TTC549 (cell line): Measurements from ENCODE around the gene EGFL7.
"Not testable (repeated sequence)": the region's sequence is repeated elsewhere in the genome, so short reads cannot be mapped to it uniquely, and the experiment has no call there.

ENCODE experiments used
- FAIRE-seq: peaks from 2 replicates; lab custom pipeline; 2012; peaks lifted over from hg19 to GRCh38; lab: Jason Lieb, UNC

The EGFL7 gene

GRCh38 chr9:136624184-136624951, 38.3 kb upstream of the EGFL7 start:
- no peak for FAIRE-seq

DNA sequence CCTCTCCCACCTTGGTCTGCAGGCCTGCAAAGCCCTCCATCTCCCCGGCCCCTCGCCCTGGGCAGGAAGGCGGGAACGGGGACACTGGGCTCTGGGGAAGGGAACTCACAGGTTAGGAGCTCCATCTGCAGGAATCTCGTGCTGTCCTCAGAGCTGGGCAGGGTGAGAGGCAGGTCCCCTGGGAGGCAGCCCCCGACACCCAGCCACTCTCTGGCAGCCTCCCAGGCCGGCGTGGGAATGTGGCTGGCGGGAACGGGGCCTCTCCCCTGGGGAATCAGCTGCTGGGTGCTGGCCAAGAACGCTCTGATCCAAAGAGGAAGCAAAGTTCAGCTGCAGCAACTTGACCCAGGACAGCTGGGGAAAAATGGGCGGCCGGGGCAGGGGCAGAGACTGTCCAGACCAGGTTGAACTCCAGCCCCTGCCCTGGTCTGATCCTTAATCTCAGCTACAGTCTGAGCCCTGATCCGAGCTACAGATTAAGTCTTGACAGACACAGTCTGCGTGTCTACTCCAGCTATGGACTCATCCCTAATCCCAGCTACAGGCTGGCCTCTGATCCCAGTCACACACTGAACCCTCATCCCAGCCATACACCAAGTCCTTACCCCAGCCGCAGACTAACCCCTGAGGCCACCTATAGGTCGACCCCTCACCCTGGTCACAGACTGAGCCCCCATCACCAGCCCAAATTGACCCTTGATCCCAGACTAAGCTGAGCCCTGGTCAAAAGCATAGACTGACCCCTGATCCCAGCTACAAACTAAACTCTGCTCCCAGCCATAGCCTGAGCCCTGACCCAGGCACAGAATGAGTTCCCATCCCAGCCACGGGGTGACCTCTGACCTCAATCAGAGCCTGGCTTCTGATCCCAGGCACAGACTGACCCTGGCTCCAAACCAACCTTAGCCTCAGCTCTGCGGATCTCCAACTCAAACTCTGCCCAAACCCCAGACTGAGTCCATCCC, 37.3 kb upstream of the EGFL7 start:
- no peak for FAIRE-seq

DNA sequence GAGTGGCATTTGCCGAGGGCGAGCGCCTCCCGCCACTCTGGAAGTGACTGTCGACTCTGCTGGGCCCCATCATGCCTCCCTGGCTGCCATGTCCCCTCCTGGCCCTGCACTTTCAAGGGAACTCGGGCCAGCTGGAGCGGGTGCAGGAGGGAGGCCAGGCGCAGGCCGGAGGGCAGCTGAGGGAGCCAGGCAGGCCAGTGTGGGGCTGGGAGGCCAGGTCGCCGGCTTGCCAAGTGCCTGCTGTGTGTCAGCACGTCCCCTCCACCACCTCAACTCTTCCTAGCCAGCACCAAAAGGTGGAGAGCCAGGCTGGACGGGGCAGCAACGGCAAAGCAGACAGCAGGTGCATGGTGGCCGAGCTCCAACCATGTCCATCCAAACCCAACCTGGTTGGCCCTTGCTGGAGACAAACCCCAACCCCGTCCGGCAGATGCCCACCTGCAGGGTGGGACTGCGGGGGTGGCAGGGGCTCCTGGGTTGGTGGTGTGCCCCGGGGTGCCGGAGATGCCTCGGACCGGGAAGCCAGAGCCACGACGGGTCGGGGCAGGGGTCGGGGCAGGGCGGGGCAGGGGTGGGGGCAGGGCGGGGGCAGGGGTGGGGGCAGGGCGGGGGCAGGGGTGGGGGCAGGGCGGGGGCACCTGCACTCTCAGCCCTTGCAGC, 36.5 kb upstream of the EGFL7 start:
- no peak for FAIRE-seq

GRCh38 chr9:136626740-136627642, 35.7 kb upstream of the EGFL7 start:
- FAIRE-seq = no peak

GRCh38 chr9:136627703-136628102, 35.0 kb upstream of the EGFL7 start:
- no peak for FAIRE-seq

GRCh38 chr9:136628268-136628667, 34.4 kb upstream of the EGFL7 start:
- no peak for FAIRE-seq

DNA sequence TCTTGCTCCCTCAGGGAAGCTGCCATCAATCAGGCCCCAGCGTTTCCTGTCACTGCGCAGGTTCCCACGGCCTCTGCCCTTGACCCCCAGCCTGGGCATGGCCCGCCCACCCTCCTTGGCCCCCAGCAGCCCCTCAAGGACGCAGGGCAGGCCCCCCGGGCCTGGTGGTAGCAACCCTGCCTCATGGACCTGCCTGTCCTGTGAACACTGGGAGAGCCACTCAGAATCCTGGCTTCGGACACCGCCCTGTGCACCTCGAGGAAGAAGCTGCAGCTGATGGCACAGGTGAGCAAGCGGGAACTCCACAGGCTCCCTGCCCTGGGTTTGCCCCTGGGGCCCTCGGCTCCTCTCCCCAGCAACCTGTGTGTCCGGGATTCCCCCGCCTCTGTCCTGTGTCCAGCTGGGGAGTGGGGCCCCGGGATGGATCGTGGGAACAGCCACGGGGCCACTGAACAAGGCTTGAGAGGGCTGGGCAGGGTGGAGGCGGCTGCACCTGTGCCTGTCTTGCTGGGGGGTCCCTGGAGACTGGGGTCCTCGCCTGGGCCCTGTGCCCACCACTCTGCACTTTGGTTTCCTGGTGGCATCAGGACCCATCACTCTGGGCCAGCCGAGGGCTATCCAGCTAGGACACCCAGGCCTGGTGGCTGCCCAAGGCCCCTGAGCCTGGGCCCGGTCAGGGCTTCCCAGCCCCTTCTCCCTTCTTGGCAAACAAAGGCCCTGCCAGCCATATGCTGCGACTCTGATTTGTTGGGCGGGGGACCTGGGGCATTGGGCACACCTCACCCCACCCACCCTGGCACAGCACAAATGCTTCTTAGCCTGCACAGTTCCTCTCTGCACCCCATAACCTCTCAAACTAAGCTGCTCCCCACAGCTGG, 33.5 kb upstream of the EGFL7 start:
- FAIRE-seq = no peak

DNA sequence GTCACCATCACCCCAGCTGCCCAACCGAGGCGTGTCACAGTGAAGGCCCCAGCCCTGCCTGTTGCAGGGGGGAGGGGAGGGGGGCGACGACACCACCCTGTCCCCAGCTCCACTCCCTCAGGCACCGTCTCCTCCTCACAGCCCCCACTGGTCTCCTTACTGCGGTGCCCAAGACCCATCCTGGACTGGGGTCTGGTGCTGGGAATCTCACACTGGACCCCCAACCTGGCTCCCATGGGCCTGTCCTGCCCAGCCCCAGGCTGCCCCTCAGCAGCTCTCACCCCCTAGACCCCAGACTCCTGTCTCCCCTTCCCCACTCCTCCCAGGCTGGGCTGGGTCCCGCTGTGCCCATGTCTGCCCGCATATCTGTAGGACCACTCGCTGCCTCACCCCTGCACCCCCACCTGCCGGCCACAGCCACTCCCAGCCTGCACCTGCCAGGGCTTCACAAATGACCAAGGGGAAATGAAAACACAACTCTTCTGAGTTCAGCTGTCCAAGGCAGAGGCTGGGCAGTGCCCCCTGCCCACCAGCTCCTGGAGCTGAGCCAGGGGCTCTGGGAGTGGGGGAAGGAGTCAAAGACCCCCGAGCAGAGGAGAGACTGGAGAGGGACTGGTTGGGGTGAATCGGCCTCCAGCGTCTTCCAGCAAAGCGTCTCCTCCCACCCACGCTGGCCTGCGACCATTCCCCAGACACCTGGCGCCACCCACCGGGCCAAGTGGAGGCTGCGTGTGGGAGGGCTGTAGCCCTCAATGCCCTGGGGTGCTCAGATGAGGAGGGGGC, 32.6 kb upstream of the EGFL7 start:
- FAIRE-seq = no peak

DNA sequence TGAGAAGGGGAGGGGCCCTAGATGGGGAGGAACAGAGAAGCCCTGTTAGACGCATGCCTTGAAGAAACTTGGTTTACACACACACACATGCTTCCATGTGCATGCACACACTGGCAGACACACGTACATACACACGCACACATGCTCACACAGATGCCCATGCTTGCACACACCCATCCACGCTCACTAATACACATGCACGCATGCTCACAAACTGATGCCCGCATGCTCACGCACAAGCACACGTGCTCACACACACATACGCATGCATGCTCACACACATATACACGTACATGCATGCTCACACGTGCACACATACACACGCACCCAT, 32.1 kb upstream of the EGFL7 start:
- no peak for FAIRE-seq

- no peak for FAIRE-seq
Observed at GRCh38 chr9:136631038-136632000, 31.4 kb upstream of the EGFL7 start.

DNA sequence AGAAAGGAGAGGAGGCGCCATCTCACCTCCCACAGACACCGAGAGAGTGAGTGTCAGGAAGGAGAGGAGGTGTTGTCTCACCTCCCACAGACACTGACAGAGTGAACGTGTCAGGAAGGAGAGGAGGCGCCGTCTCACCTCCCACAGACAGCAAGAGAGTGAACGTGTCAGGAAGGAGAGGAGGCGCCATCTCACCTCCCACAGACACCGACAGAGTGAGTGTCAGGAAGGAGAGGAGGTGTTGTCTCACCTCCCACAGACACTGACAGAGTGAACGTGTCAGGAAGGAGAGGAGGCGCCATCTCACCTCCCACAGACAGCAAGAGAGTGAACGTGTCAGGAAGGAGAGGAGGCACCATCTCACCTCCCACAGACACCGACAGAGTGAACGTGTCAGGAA, 30.6 kb upstream of the EGFL7 start:
- FAIRE-seq = not testable (repeated sequence)

DNA sequence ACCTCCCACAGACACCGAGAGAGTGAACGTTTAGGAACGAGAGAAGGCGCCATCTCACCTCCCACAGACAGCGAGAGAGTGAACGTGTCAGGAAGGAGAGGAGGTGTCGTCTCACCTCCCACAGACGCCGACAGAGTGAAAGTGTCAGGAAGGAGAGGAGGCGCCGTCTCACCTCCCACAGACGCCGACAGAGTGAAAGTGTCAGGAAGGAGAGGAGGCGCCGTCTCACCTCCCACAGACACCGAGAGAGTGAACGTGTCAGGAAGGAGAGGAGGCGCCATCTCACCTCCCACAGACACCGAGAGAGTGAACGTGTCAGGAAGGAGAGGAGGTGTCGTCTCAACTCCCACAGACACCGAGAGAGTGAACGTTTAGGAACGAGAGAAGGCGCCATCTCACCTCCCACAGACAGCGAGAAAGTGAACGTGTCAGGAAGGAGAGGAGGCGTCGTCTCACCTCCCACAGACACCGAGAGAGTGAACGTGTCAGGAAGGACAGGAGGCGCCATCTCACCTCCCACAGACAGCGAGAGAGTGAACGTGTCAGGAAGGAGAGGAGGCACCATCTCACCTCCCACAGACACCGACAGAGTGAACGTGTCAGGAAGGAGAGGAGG, 30.1 kb upstream of the EGFL7 start:
- FAIRE-seq = not testable (repeated sequence)

DNA sequence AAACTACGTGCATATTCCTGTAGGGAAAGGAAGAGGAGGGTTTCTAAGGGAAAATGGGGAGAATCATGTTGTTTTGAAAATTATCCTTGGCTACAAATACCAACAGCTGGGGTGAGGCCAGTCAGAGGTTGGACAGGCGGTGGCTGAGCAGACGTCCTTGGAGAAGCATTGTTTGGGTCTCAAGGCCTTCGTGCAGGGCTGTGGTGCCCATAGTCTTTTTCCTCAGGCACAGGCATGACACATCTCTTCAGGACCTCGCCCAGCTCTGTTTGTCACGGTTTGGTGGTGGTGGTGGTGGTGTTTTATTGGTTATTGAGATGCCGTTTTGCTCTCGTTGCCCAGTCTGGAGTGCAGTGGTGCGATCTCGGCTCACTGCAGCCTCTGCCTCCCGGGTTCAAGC, 27.8 kb upstream of the EGFL7 start:
- FAIRE-seq = no peak

- no peak for FAIRE-seq
Observed at GRCh38 chr9:136640171-136641111, 22.3 kb upstream of the EGFL7 start.

GRCh38 chr9:136642439-136642921, 20.2 kb upstream of the EGFL7 start:
- no peak for FAIRE-seq

DNA sequence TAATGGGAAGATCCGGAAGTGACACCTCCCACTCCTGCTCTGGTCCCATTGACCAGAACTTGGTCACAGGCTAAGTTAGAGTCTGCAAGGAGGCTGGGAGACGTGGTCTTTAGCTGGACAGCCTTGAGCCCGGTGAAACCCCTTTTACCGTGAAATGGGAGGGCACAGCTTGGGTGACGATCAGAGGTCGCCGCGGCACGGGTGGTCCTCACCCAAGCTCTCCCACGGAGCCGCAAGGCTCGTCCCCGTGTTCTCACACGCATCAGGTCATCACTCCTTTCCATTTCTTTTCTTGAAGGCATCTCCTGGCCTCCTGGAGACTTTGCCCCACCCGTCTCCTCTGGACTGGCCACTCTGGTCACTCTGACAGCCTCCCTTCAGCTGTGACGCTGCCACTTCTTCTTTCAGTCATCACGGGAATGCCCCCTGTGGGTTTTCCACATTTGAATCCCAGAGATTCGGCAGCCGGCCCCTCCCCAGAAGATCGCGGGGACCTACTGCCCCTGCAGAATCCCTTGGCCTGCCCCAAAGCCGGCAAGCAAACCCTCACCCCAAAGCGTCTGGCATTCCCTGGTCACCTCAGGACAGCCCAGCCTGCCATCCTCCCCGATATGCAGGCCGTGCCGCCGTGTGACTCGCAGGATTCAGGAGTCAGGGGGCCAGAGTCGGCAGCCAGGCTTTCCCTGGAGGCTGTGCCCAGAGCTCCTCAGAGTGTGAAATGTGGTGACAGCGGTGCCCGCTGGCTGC, 18.9 kb upstream of the EGFL7 start:
- no peak for FAIRE-seq

- no peak for FAIRE-seq
Observed at GRCh38 chr9:136644343-136644592, 18.4 kb upstream of the EGFL7 start.
